SIG-M5 treated with dmso at 0.1 percent for 504 hours (cell line): ENCODE results near the gene NTN5.

Source experiments
- DNase-seq: peaks from one replicate; lab custom pipeline; 2025; ENCODE audit not compliant: unreplicated experiment; lab: John Stamatoyannopoulos, UW

The NTN5 gene

DNA sequence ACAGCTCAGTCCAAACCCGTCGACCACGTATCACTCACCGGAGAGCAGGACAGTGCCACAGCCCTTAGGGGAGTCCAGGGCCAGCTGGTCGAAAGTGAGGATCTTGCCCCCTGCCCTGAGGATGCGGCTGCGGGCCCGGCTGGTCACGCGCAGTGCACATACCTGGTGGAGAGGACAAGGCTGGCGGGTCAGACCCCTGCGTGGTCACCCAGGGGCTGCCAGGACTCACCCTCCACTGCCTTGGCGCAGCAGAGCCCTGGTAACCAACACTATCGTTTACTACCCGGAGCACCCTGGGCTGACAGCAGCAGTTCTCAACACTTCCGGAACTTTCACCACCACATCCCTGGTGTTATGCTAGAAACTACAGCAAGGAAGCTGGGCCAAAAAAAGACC lies 56.8 kb downstream of the NTN5 start:
- DNase-seq, result no peak

DNA sequence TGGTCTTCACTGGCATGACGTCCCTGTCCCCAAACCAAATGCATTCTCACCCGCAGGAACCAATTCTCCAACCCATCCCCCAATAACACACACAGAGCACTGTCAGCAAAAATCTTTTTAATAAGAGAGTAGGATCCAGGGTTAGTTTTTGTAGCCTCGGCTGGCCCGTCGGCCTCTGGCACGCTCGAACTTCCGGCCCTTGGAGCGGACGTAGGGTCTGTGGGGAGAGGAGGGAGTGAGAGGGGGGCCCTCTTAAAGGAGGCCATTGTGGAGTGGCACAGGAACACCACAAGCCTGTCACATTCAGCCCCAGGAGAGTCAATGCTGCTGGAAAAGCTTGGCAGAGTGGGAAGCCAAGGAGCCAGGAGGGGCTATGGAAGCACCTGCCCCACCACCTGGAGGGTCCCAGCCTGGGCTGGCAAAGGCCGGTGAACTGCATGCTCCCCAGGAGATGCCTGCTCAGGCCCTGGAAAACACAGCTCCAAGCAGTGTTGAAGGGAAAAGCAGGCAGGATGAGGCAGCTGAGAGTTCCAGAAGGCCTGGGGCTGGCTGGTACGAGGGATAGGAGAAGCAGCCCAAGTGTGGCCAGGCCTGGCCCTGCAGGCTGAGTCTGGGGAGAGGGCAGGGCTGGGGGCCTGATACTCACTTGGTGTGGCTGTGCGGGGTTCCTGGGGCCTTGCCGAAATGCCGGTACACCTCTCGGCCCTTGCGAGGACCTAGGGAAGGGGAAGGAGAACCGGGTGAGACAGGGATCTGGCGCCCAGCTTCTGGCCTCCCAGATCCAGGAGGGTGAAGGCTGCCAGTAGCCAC lies 57.4 kb downstream of the NTN5 start:
- no peak for DNase-seq

DNA sequence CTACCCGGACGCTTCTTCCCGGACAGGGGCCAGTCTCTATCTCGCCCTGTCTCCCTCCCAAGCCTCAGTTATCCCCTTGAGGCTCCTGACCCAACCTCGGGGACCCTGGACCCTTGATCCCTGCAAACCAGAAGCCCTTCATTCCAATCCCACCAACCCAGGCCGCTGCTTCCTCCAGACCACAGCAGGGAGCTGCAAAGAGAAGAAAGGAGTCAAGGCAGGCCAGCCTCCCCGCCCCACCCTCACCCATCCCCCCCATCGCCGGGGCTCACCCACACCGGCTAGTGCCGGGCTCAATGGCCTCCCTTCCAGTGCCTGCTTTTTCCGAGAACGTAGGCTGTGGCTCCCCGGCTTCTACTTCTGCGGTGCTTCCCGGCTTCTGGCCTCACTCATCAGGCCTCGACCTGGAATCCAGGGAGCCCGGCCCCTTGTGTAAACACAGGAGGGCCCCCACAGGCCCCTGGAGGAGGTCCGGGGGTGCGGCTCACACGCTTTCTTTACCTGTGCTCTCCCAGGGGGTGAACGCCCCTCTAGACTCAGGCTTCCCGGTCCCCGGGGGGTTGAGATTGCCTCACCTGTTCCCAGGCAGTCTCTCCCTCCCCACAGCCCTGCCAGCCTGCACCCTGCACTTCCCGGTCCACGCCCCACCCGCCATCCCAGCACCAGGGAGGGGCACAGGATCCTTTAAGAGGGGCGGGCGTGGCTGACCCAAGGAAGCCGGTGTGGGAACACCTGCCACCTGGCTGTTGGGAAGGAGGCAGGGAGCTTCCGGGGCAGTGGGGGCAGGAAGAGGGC lies 58.2 kb downstream of the NTN5 start, which contains the start of gene FAM83E:
FAM83E (minus strand) TSS at position 641 of the 795 bp plus-strand sequence. CDS start 1,704 bp downstream, outside the sequence.
- no peak for DNase-seq

DNA sequence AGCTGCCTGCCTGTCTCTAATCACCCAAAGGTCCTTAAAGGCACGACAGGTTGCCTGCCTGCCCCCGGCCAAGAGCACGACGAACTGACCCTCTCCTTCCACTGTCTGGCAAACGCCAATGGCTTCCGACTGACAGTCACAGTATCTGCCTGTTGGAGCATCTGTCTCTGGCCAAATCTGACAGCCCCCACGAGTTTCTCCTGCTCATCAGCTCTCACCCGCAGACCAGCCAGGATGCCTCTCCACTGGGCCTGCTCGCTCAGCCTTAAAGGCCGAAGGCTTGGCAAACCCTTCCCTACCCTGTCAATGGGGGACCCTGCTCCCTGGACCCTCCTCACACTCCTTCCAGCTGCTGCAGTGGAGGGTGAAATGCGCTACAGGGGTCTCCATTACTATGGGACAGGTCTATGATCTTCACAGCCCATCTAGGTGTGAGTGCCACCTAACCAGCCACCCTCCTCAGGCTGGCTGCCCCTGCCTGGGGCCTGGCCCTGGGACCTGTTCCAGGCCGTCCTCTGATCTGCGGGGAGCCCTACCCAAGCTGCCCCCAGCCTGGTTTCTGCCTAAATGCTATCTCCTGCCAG lies 58.9 kb downstream of the NTN5 start:
- DNase-seq, result no peak

DNA sequence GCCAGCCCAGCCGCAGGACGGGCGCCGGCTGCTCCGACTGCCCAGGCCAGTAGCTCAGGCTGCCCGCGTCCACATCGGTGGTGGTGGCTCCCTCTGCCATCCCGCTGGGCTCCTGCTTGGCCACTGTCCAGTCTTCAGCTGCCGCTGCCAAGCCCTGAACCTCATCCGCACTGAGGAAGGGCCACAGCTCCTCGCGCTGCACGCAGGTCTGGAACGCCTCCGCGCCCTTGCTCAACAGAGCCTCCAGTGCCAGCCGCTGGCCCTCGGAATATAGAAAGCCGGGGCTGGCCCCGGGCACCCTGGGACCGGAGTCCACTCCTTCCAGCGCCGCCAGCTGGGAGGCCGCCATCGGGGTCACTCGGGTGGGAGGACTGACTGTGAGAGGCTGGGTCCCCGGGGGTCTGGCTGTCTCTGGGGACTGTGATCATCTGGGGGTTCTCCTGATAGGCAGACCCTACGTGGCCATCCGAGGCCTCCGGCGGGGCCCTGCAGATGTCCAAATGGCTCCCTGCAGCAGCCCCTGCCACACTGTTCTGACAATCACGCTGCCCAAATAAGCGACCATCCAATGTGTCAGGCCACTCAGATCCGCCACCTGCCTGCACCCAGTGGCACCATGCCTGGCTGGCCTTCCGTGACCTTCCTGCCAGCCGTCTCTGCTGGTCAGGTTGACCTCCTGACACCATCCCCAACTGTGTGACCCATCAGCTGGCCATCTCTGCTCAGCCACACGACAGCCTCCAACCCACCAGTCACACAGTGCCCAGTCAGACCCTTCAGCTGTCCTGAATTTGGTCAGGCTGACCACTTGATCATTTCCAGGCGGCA lies 59.6 kb downstream of the NTN5 start:
- no peak for DNase-seq

DNA sequence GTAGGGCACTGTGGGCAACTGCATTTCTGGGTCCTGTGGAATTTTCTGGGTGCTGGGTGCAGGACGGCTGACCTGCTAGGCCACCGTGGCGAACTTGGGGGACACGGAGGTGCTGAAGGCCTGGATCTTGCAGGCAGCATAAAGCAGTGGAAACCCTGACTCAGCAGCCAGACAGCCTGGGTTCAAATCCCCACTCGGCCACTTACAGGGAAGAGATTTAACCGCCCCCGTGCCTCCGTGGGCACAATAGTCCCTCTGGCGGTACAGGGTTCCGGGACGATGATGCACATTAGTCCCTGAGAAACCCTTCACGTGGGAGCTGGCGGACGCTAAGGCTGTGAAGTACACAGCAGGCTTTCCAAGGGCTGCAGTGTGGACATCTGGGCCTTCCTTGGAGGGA lies 60.9 kb downstream of the NTN5 start:
- DNase-seq, result no peak
